NCI-H82 treated with DMSO at 0.1 percent for 48 hours (cell line): ENCODE data around the gene BTF3.
"Not testable (repeated sequence)": the region's sequence is repeated elsewhere in the genome, so short reads cannot be mapped to it uniquely, and the experiment has no call there.

Source experiments
- DNase-seq: peaks from one replicate; lab custom pipeline; 2025; ENCODE audit not compliant: unreplicated experiment; lab: John Stamatoyannopoulos, UW

The BTF3 gene

DNA sequence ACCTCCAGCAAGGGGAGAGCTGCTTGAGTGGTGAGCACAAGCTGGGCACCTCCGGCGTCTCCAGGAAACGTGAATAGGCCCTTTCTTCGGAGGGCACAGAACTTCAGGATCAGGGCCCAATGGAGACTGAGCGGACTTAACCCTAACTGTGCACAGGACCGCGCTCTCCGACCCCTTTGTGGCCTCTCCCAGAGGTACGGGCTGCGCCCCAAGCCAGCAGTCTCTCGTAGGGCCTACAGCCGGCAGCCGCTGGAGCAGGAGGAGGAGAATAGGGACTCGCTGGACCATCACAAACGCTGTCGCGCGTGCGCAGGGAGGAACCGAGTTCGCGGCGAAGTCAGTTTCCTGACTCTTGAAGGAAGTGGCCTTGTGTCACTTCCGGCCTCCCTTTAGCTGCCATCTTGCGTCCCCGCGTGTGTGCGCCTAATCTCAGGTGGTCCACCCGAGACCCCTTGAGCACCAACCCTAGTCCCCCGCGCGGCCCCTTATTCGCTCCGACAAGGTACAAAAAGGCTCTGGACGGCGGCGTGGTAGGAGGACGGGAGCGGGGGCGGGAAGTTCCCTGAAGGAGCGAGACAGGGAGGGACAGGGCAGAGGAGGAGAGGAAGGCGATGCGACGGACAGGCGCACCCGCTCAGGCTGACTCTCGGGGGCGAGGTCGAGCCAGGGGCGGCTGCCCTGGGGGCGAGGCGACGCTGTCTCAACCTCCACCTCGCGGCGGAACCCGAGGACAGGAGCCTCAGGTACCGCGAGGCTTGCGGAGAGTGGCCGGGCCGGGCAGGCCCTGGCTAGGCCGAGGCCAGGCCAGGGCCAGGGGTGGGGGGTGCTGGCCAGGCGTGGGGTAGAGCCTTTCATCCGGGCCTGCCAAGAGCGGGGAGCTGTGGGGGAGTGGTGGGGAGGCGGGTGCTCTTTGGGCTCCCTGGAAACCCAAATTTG, at the start of gene BTF3:
Gene BTF3 (plus strand): TSS at position 386 of the 936 bp plus-strand sequence. CDS start 226 bp downstream, at position 612.
- DNase-seq: peak; percentile 60

DNA sequence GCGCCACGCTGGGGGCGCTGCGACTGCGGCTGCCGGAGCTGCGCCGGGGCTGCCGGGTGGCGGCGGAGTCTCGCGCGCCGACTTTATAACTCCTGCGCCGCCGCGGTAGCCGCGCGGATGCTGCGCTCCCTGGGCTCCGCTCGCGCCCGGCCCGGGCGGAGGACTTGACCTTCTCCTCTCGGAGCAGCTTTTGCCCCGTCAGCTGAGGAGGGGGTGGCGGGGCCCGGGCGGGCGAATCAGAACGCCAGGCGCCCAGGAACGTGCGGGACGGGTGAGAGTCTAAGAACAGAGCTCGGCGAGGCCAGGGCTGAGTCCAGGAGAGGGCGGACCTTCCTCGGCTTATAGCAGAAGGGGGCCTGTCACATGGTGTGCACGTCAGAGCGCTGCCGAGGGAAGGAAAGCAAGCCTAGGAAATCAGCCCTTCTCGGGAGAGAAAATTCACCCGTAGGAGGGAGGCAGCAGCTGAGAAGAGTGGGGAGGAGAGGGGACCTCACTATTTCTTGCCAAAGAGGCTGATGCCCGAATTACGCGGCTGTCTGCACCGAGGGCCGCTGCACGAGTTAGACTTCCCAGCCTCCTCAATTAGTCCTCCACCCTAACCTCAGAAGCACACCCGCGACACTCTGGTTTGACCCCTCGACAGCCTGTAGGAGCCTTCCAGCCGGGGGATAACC, 49.6 kb upstream of the BTF3 start, which contains the start of gene FOXD1:
Gene FOXD1 (minus strand): TSS at position 315 of the 674 bp plus-strand sequence. CDS start 415 bp downstream, outside the sequence.
- DNase-seq: peak; percentile 75

DNA sequence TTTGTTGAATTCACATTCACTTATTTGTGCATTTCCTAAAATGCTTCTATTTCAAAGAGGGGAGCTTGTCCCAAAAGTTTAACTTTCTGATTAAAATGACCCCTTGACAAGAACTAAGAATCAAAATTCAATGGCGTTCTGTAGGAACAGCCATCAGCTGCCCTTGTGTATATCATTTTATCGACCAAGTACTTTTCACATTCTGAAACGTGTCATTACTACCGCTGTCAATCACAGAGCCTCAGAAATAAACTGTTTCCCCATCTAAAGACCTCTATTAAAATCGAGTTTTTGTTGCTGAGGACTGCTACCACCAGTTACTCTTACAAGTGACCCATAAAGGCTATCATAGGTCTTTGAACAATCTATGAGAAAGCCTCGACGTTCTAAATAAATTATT, 48.1 kb upstream of the BTF3 start:
- peak; percentile 19 for DNase-seq

DNA sequence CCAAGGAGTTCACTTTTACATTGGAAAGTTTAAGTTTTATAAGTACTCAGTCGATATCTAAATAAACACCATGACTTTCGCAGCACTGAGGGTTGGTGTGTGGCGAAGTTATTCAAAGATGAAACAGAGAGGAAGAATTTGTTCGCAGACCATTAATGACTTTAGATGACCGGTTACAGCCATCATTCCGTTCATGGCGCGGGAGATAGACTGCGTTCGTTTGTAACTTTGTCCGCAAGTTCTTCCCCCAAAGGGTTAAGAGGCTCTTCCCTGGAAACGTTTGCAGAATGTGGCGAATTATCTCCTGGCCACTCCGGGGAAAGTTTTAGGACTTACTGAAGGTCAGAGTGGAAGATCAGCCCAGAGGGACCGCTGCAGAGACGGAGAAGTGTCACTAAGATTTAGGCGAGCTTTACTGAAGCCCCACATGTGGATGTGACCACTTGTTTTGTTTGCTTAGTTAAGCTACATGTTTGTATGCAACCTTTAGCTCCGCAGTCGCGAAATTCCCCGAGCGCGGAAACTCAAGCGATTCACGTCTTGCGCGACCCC, 47.5 kb upstream of the BTF3 start:
- no peak for DNase-seq

DNA sequence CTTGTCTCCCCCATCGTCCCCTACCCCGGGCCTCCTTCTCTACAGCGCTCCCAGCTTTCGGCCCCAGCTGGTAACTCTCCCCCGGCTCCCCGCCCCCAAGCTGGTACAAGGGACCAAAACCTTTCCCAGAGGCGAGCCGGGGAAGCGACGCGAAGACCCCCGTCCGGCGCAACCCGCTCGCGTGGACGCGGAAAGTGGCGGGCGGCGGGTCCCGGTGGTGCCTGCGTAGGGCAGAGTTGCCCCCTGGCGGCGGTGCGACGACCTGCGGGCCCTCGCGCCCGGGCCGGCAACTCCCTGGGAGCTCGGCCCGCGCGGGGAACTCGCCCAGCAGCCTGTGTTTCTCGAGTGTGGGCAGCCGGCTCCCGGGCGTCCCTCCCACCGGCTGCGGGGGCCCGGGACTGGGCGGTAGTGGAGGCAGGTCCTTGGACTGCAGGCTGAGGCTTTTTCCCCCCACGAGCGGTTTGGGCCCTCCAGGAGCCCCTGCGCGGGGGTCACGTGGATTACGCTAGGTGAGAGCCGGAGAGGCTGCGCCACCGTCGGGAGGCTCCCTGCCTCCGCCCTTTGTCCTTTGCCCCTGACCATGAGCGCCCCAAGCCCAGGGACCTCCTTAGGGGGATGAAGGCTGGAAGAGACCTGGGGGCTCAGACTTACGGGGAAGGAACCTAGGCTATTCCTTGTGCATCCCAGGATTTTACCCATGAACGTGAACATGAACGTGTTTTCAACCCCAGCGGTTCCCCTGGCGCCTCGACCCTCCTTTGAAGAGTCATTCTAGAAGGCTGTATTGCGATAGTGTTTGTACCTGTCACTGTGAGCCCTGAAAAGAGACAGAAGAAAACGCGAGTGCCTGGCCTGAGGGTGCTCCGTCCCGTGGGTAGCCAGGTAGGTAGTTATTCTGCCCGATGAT, 46.8 kb upstream of the BTF3 start:
- DNase-seq: no peak

- no peak for DNase-seq
These were observed 46.0 kb upstream of the BTF3 start for GRCh38 chr5:73452215-73452614.

GRCh38 chr5:73454379-73455036, 43.7 kb upstream of the BTF3 start:
- peak; percentile 45 for DNase-seq

DNA sequence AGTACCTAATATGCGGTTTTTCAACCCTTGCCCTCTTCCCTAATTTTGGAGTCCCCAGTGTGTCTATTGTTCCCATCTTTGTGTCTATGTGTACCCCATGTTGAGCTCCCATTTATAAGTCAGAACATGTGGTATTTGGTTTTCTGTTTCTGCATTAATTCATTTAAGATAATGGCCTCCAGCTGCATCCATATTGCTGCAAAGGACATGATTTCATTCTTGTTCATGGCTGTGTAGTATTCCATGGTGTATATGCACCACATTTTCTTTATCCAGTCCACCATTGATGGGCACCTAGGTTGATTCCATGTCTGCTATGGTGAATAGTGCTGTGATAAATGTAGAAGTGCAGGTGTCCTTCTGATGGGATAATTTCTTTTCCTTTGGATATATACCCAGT, 41.8 kb upstream of the BTF3 start:
- not testable (repeated sequence) for DNase-seq

GRCh38 chr5:73459366-73459765, 38.9 kb upstream of the BTF3 start:
- no peak for DNase-seq

GRCh38 chr5:73460133-73460532, 38.1 kb upstream of the BTF3 start:
- DNase-seq: no peak

GRCh38 chr5:73464016-73464745, 34.1 kb upstream of the BTF3 start:
- DNase-seq: no peak

- not testable (repeated sequence) for DNase-seq
These were observed 29.6 kb upstream of the BTF3 start for GRCh38 chr5:73468638-73469037.

- no peak for DNase-seq
These were observed 28.4 kb upstream of the BTF3 start for GRCh38 chr5:73469878-73470277.

DNA sequence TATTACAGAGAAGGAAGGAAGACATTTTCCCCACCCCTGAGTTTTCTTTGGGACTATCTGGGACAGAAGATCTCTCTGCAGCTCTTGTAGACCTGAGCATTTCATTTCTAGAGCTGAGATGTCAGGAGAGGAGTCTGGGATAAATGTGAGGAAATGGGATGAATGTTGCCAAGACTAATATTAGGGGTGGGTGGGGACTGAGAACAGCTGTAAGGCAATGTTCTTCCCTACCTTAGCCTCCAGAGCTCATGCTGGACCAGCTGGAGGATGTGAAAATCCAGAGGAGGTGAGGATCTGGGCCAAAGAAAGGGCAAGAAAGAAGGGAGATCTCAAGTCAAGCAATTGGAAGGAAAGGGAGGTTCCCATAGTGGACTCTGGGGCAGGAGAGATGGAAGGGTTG, 26.6 kb upstream of the BTF3 start:
- no peak for DNase-seq

DNA sequence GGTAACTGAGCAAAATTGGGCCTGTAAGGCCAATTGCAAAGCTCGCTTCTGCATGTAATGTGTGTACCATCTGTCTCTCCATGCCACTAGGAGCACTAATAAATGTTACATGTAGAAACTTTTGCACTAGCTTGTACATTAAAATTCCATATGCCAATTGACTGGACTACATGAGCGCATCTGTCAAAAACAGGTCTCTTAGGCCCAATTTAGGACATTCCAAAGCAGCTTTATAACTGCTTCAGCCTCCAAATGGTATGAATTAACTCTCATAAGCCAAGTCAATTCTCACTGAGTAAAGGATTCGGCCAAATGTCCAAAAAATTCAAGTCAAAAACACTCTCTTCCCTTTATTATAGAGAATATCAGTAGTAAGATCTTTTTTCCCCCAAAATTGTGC, 26.1 kb upstream of the BTF3 start:
- DNase-seq: no peak

DNA sequence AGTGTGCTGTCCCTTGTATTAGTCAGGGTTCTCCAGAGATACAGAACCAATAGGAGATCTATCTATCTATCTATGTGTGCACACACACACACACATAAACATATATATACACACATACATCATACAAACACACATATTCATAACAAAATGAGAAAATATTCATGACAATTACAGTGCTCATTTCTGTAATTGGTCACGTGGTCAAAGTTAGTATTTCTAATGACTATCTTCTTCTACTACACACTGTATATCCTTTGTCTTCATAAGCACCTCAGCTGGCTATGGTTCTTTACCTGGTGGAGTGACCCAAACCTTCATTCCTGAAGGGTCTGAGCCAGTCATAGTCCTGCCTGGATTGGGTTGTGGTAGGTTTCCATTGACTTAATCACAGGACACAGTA, 17.7 kb upstream of the BTF3 start:
- no peak for DNase-seq

- DNase-seq: no peak
These were observed 15.7 kb upstream of the BTF3 start for GRCh38 chr5:73482383-73483136.

DNA sequence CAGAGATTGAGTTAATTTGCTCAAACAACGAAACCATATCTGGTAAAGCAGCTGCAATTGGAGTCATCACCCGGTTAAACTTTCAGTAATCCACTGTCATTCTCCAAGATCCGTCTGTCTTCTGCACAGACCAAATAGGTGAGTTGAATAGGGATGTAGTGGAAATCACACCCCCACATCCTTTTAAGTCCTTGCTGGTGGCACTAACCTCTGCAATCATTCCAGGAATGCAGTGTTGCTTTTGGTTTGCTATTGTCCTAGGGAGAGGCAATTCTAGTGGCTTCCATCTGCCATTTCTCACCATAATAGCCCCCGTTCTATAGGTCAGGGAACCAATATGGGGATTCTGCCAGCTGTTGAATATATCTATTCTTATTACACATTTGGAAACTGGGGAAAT, 14.6 kb upstream of the BTF3 start:
- DNase-seq: no peak

DNA sequence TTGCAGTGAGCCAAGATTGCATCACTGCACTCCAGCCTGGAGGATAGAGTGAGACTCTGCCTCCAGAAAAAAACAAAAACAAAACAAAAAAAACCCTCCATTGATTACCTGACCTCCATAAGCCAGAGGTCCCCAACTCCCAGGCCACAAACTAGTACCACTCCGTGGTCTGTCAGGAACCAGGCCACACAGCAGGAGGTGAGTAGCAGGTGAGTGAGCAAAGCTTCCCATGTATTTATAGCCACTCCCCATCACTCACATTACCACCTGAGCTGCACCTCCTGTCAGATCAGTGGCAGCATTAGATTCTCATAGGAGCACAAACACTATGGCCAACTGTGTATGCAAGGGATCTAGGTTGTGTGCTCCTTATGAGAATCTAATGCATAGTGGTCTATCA, 13.7 kb upstream of the BTF3 start:
- no peak for DNase-seq
